Adrenal gland (tissue), 5 donors: Measurements from ENCODE around the gene CCNK.

Experiments used
- POLR2A ChIP-seq, 2 donors: fragments of 450-650 bp; IDR thresholded peaks; one replicate each; pipeline ENCODE4 v1.6.1; 2017; ENCODE audit warnings: antibody characterized with exemption in 2 of 2, mild to moderate bottlenecking in 2 of 2, moderate library complexity in 1 of 2
- TF ChIP-seq, protein P1 (sequence below), 6 experiments: fragments of 450-650 bp in 4 of 6; fragments of 200-600 bp in 2 of 6; sonication (generic) in 1 of 6; IDR thresholded peaks; 1 replicate in 5 of 6; 2 replicates in 1 of 6; pipeline versions ENCODE4 v1.5.1 to v1.8.0; 2016 to 2021; ENCODE audit warnings: antibody characterized with exemption in 6 of 6, mild to moderate bottlenecking in 2 of 6, moderate library complexity in 1 of 6
- donor health status: DM: no; HTN: no; CAD: no.

DNA sequence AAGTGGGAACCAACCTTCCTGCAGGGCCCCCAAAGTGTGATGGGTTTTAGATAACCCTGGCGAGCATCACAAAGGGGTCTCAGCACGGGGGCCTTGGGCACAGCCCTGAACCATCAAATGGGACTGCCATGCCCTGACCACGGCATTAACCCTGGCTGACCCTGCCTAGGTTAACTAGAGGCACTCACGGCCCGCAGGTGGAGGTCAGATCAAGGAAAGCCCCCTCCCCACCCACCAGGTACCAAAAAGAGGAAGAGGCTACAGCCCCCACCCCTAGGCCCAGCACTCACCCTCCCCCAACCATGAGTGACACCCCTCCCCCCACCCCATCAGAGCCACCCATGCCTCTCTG is 42.5 kb downstream of the CCNK start:
- no peak for TF ChIP-seq POLR2A (IDR thresholded peaks at IDR 0.05)
- TF ChIP-seq, protein P1, sequence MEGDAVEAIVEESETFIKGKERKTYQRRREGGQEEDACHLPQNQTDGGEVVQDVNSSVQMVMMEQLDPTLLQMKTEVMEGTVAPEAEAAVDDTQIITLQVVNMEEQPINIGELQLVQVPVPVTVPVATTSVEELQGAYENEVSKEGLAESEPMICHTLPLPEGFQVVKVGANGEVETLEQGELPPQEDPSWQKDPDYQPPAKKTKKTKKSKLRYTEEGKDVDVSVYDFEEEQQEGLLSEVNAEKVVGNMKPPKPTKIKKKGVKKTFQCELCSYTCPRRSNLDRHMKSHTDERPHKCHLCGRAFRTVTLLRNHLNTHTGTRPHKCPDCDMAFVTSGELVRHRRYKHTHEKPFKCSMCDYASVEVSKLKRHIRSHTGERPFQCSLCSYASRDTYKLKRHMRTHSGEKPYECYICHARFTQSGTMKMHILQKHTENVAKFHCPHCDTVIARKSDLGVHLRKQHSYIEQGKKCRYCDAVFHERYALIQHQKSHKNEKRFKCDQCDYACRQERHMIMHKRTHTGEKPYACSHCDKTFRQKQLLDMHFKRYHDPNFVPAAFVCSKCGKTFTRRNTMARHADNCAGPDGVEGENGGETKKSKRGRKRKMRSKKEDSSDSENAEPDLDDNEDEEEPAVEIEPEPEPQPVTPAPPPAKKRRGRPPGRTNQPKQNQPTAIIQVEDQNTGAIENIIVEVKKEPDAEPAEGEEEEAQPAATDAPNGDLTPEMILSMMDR (IDR thresholded peaks at IDR 0.05), result no peak
